CD4-positive, alpha-beta T cell (primary cell): ENCODE data around the gene ZNF324B. TPM values are rescaled to one million over a fixed set of nuclear protein-coding genes. Genes with fewer than 3 reads are reported as not detected.

Source experiments
- ATAC-seq: fragments of 200-7000 bp; cut with Tn5 transposase; one replicate; pipeline ENCODE4 v1.10.0; 2022; ENCODE audit warnings: mild to moderate bottlenecking; ENCODE audit not compliant: poor library complexity
- CTCF ChIA-PET: fragments of 350-600 bp; sonication (Branson Sonifier 250); formaldehyde crosslinking; loops from one replicate; lab custom pipeline; 2021; ENCODE audit warnings: antibody characterized with exemption, inconsistent platforms; lab: Charles Lee
- POLR2A ChIA-PET: fragments of 350-600 bp; sonication (Branson Sonifier 250); formaldehyde crosslinking; loops from one replicate; lab custom pipeline; 2021; ENCODE audit warnings: antibody characterized with exemption, inconsistent platforms; lab: Charles Lee
- DNase-seq, 14 experiments: peaks; one replicate each; pipeline ENCODE4 v3.0.0-alpha.2; 2013 to 2020; ENCODE audit warnings: mixed read lengths in 2 of 14
- H3K27ac ChIP-seq, 2 donors: one replicate each; pipeline versions ENCODE4 v1.5.1 to v1.7.0; 2013; ENCODE audit warnings: low read length in 2 of 2, low read depth in 1 of 2, mild to moderate bottlenecking in 1 of 2
- H3K27me3 ChIP-seq, 2 experiments: 1 replicate in 1 of 2; 2 replicates in 1 of 2; pipeline versions ENCODE4 v1.6.1 to v1.7.0; 2013; ENCODE audit warnings: low read length in 2 of 2, control low read depth in 1 of 2, mild to moderate bottlenecking in 1 of 2, moderate library complexity in 1 of 2; ENCODE audit not compliant: insufficient read depth in 2 of 2, control insufficient read depth in 1 of 2
- H3K36me3 ChIP-seq: one replicate; pipeline ENCODE4 v1.6.1; 2013; ENCODE audit warnings: low read length, control low read depth; ENCODE audit not compliant: insufficient read depth
- H3K4me1 ChIP-seq: one replicate; pipeline ENCODE4 v1.6.1; 2013; ENCODE audit warnings: low read length, control low read depth; ENCODE audit not compliant: insufficient read depth
- H3K4me3 ChIP-seq: one replicate; pipeline ENCODE4 v1.5.1; 2013; ENCODE audit warnings: mild to moderate bottlenecking, low read length, moderate library complexity
- H3K9me3 ChIP-seq, 2 experiments: 1 replicate in 1 of 2; 2 replicates in 1 of 2; pipeline versions ENCODE4 v1.6.1 to v1.7.0; 2013; ENCODE audit warnings: low read length in 2 of 2, mild to moderate bottlenecking in 2 of 2, control low read depth in 1 of 2, moderate library complexity in 1 of 2; ENCODE audit not compliant: control insufficient read depth in 1 of 2, insufficient read depth in 1 of 2
- H3K27ac Mint-ChIP-seq: one replicate; pipeline ENCODE4 v1.8.0; 2020; ENCODE audit warnings: mixed read lengths
- H3K27me3 Mint-ChIP-seq: one replicate; pipeline ENCODE4 v1.8.0; 2021; ENCODE audit warnings: mixed read lengths
- H3K36me3 Mint-ChIP-seq: one replicate; pipeline ENCODE4 v1.8.0; 2021; ENCODE audit warnings: low read depth, mixed read lengths
- H3K4me1 Mint-ChIP-seq: one replicate; pipeline ENCODE4 v1.8.0; 2021; ENCODE audit warnings: low read depth, mixed read lengths
- H3K4me3 Mint-ChIP-seq: one replicate; pipeline ENCODE4 v1.8.0; 2020; ENCODE audit warnings: mild to moderate bottlenecking, mixed read lengths
- H3K9me3 Mint-ChIP-seq: one replicate; pipeline ENCODE4 v1.8.0; 2020; ENCODE audit warnings: mixed read lengths
- intact Hi-C, 2 experiments: fragments of 100-400 bp; cut with DNase I in 1 of 2; cut with micrococcal nuclease in 1 of 2; formaldehyde crosslinking; loops; one replicate each; pipeline versions ENCODE4 v1.15.1 to v1.9.0; 2023 to 2025; cut with DNase I, micrococcal nuclease
- total RNA-seq, 174 experiments: library from RNA in 2 of 174; stranded (reverse) in 2 of 174; gene quantifications; one replicate each; pipeline ENCODE4 v1.2.3 and lab custom pipeline; 2021 to 2026
- TF ChIP-seq, protein P1 (sequence below): fragments of 200-600 bp; IDR thresholded peaks from one replicate; pipeline ENCODE4 v1.8.0; 2022; ENCODE audit warnings: antibody characterized with exemption, mild to moderate bottlenecking

ZNF324B gene
- total RNA-seq, 2 experiments from 2014 or later, result 6.3 to 7.6 TPM

DNA sequence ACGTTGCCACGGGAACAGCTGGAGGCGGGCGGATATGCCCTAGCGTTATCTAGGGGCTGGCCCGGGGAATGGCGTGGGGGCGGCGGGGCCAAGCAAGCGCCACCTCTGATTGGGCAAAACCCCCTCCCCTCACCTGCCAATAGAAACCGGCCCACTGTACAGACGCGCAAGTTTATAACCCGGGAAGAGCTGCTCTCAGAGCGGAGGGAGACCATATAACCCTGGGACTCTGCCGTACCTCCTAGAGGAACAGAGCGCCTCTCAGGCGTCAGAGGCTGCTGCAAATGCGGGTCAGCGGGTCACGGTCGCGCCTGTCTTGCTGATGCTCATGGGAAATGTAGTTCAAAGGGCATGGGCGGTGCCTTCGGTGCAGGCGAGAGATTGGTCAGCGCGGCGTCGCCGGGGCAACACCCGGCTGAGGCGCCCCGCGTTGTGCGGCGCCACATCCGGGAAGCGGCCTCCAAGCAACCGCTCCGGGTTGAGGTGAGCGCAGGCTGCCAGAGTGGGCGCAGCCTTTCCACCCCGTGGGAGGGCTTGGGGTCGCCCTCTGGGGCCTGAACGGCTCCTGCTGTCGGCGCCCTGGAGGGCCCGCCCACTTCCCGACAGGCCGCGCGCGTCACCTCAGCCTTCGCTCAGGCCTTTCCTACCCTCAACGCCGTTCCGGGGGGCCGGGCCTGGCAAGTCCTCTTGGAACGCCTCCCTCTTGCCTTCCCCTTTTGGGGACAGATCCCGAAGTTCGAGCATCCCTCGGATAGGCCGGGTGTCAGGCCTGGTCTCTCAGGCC is 24.5 kb downstream of the ZNF324B start, which contains the start of gene ZNF446:
TSS of gene ZNF446 (plus strand) at position 639 of the 784 bp plus-strand sequence. CDS start 867 bp downstream, outside the sequence.
- peaks cover 21% of the 10 kb centered on the region for H3K36me3 Mint-ChIP-seq
- intact Hi-C loops, result loop anchor here (1.0 to 5.0 kb wide), 8 partner anchors 10 to 149 kb away; partner anchors contain the start of genes ZNF132 (in 2 of the 2), ZBTB45 (in 1 of the 2), ZNF584 (in 1 of the 2) and ZNF837 (in 1 of the 2)
- H3K4me3 ChIP-seq, result peak within 1 kb of the TSS; percentile 87
- TF ChIP-seq, protein P1, sequence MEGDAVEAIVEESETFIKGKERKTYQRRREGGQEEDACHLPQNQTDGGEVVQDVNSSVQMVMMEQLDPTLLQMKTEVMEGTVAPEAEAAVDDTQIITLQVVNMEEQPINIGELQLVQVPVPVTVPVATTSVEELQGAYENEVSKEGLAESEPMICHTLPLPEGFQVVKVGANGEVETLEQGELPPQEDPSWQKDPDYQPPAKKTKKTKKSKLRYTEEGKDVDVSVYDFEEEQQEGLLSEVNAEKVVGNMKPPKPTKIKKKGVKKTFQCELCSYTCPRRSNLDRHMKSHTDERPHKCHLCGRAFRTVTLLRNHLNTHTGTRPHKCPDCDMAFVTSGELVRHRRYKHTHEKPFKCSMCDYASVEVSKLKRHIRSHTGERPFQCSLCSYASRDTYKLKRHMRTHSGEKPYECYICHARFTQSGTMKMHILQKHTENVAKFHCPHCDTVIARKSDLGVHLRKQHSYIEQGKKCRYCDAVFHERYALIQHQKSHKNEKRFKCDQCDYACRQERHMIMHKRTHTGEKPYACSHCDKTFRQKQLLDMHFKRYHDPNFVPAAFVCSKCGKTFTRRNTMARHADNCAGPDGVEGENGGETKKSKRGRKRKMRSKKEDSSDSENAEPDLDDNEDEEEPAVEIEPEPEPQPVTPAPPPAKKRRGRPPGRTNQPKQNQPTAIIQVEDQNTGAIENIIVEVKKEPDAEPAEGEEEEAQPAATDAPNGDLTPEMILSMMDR, result no peak
- peaks cover 22% of the 10 kb centered on the region for H3K36me3 ChIP-seq
- peak within 1 kb of the TSS; percentile 95 for H3K27ac Mint-ChIP-seq
- peaks cover 23% of the 10 kb centered on the region for H3K4me1 Mint-ChIP-seq
- no peaks in the 10 kb centered on the region for H3K27me3 Mint-ChIP-seq
- H3K27me3 ChIP-seq, result no peaks in the 10 kb centered on the region
- DNase-seq (peak; percentile 90 to 99 (median 94)), ATAC-seq (peak; percentile 82)
- peak within 1 kb of the TSS; percentile 90 for H3K4me3 Mint-ChIP-seq
- H3K9me3 Mint-ChIP-seq, result no peaks in the 10 kb centered on the region
- peaks cover 22% of the 10 kb centered on the region for H3K4me1 ChIP-seq
- H3K27ac ChIP-seq, result peak within 1 kb of the TSS; percentile 76 to 95
- H3K9me3 ChIP-seq, result no peaks in the 10 kb centered on the region
- ChIA-PET CTCF (interaction anchor here (0.6 to 1.2 kb wide), 2 partner anchors 38 to 44 kb away, joined by 3 to 5 read pairs; partner anchors contain the start of gene ZBTB45), POLR2A (interaction anchor here (0.7 to 1.6 kb wide), 10 partner anchors 9 to 767 kb away, joined by 3 to 5 read pairs (median 4); partner anchors contain the start of genes TRIM28, ZBTB45, ZNF132 and ZNF154)

- no peaks in the 10 kb centered on the region for H3K9me3 ChIP-seq
- H3K27ac ChIP-seq, result peak overlapping the region; percentile 76 to 95
- DNase-seq, result no peak
- Mint-ChIP-seq H3K4me3 (peak overlapping the region; percentile 90), H3K27ac (peak overlapping the region; percentile 95), H3K9me3 (no peaks in the 10 kb centered on the region), H3K27me3 (no peaks in the 10 kb centered on the region), H3K36me3 (peaks cover 21% of the 10 kb centered on the region), H3K4me1 (peaks cover 23% of the 10 kb centered on the region)
- POLR2A ChIA-PET, result interaction anchor here (1.0 kb wide), 1 partner anchor 67 kb away, joined by 3 read pairs; the partner anchor contains the start of gene TRIM28
- H3K4me1 ChIP-seq, result peaks cover 22% of the 10 kb centered on the region
- intact Hi-C loops, result loop anchor here (1.0 to 5.0 kb wide), 6 partner anchors 22 to 149 kb away; partner anchors contain the start of genes ZNF132 (in 2 of the 2), ZNF584 (in 1 of the 2), ZNF837 (in 1 of the 2) and ZSCAN22 (in 1 of the 2)
- ATAC-seq, result no peak
- H3K27me3 ChIP-seq, result no peaks in the 10 kb centered on the region
- TF ChIP-seq, protein P1, result no peak
- peak overlapping the region; percentile 87 for H3K4me3 ChIP-seq
- CTCF ChIA-PET, result no interaction called here
- peaks cover 20% of the 10 kb centered on the region for H3K36me3 ChIP-seq
Observed at GRCh38 chr19:58476498-58477015, 25.1 kb downstream of the ZNF324B start.

DNA sequence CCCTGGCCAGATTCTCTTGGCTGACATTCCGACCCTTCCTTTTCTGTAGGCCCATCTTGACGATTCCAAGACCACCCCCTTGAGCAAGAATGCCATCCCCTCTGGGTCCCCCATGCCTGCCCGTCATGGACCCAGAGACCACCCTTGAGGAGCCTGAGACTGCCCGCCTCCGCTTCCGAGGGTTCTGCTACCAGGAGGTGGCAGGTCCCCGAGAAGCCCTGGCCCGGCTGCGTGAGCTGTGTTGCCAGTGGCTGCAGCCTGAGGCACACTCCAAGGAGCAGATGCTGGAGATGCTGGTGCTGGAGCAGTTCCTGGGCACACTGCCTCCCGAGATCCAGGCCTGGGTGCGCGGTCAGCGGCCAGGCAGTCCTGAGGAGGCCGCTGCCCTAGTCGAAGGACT is 25.7 kb downstream of the ZNF324B start:
- Histone ChIP-seq H3K27me3 (no peaks in the 10 kb centered on the region), H3K9me3 (no peaks in the 10 kb centered on the region), H3K36me3 (peaks cover 16% of the 10 kb centered on the region), H3K4me3 (no peak overlapping the region), H3K4me1 (peaks cover 22% of the 10 kb centered on the region), H3K27ac (no peak overlapping the region)
- ATAC-seq (no peak), DNase-seq (no peak)
- ChIA-PET CTCF (no interaction called here), POLR2A (no interaction called here)
- intact Hi-C loops, result loop anchor here (2.0 to 5.0 kb wide), 5 partner anchors 22 to 150 kb away; partner anchors contain the start of genes ZNF132 (in 1 of the 2), ZNF584 (in 1 of the 2), ZNF837 (in 1 of the 2) and ZSCAN22 (in 1 of the 2)
- Mint-ChIP-seq H3K9me3 (no peaks in the 10 kb centered on the region), H3K4me3 (peak overlapping the region; percentile 90), H3K27ac (peak overlapping the region; percentile 95), H3K4me1 (peaks cover 23% of the 10 kb centered on the region), H3K36me3 (peaks cover 19% of the 10 kb centered on the region), H3K27me3 (no peaks in the 10 kb centered on the region)
- TF ChIP-seq, protein P1, result no peak
